ENCODE data around the gene FOXP1. TPM values are rescaled to one million over a fixed set of nuclear protein-coding genes. Genes with fewer than 3 reads are reported as not detected.

FOXP1 gene
- total and polyA plus RNA-seq, 2 of the 13 experiments (the other 11 are each of a cell fraction or from before 2014, with no cell fraction given), result 40.4 to 59.0 TPM

GRCh38 chr3:71245971-71246880 lies 337.3 kb downstream of the FOXP1 start (continued):
- TF ChIP-seq ZNF260 (CRISPR knock-in tag; IDR thresholded peaks at IDR 0.05; ENCODE audit: borderline replicate concordance, low read depth), result no peak
- no peak for TF ChIP-seq KLF15 (CRISPR knock-in tag; IDR thresholded peaks at IDR 0.05; ENCODE audit: borderline replicate concordance)
- TF ChIP-seq ZNF781 (CRISPR knock-in tag; IDR thresholded peaks at IDR 0.05; ENCODE audit: borderline replicate concordance, not compliant biosample characterization), result no peak
- TF ChIP-seq RARA (CRISPR knock-in tag; IDR thresholded peaks at IDR 0.05), result peak; percentile 91
- no peak for TF ChIP-seq FOXK1 (CRISPR knock-in tag; IDR thresholded peaks at IDR 0.05; ENCODE audit: borderline replicate concordance, low read depth)
- no peak for TF ChIP-seq REL (CRISPR knock-in tag; conservative IDR thresholded peaks at IDR 0.05)
- no peak for TF ChIP-seq ZNF441 (CRISPR knock-in tag; IDR thresholded peaks at IDR 0.05; ENCODE audit: borderline replicate concordance)
- TF ChIP-seq DRAP1 (CRISPR knock-in tag; IDR thresholded peaks at IDR 0.05), result no peak
- TF ChIP-seq ZMYM2 (CRISPR knock-in tag; IDR thresholded peaks at IDR 0.05), result no peak
- TF ChIP-seq SOX13 (IDR thresholded peaks at IDR 0.05), result no peak
- peak in 1 of 2 experiments; percentile 76; a peak in 2 of 4 replicates for TF ChIP-seq SOX13 (CRISPR knock-in tag; conservative IDR thresholded peaks at IDR 0.05 in 1 of 2, IDR thresholded peaks at IDR 0.05 in 1 of 2)
- no peak for TF ChIP-seq SYNCRIP (IDR thresholded peaks at IDR 0.05; ENCODE audit: insufficient read depth, low read depth, low read length)
- no peak for TF ChIP-seq FOXP1 (IDR thresholded peaks at IDR 0.05)
- TF ChIP-seq FOXP1 (CRISPR knock-in tag; IDR thresholded peaks at IDR 0.05), result peak; percentile 50
- no peak for TF ChIP-seq KDM5A (IDR thresholded peaks at IDR 0.05; ENCODE audit: borderline replicate concordance, low read length)
- TF ChIP-seq ARID5B (CRISPR knock-in tag; IDR thresholded peaks at IDR 0.05), result peak; percentile 51
- TF ChIP-seq ZNF274 (CRISPR knock-in tag; IDR thresholded peaks at IDR 0.05), result no peak
- TF ChIP-seq, protein P1, sequence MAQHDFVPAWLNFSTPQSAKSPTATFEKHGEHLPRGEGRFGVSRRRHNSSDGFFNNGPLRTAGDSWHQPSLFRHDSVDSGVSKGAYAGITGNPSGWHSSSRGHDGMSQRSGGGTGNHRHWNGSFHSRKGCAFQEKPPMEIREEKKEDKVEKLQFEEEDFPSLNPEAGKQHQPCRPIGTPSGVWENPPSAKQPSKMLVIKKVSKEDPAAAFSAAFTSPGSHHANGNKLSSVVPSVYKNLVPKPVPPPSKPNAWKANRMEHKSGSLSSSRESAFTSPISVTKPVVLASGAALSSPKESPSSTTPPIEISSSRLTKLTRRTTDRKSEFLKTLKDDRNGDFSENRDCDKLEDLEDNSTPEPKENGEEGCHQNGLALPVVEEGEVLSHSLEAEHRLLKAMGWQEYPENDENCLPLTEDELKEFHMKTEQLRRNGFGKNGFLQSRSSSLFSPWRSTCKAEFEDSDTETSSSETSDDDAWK (CRISPR knock-in tag; IDR thresholded peaks at IDR 0.05), result no peak
- TF ChIP-seq NFIC (IDR thresholded peaks at IDR 0.05; ENCODE audit: low read length), result no peak
- TF ChIP-seq NAIF1 (CRISPR knock-in tag; IDR thresholded peaks at IDR 0.05; ENCODE audit: borderline replicate concordance), result no peak
- no peak for TF ChIP-seq ESRRA (CRISPR knock-in tag; IDR thresholded peaks at IDR 0.05; ENCODE audit: low read depth)
- TF ChIP-seq SOX5 (CRISPR knock-in tag; IDR thresholded peaks at IDR 0.05; ENCODE audit: borderline replicate concordance), result 0 out of 2 replicates have a peak, but pooled peaks have one; percentile 57
- TF ChIP-seq SIN3B (IDR thresholded peaks at IDR 0.05; ENCODE audit: low read length), result no peak
- no peak for TF ChIP-seq HOXA9 (CRISPR knock-in tag; IDR thresholded peaks at IDR 0.05; ENCODE audit: borderline replicate concordance)
- TF ChIP-seq ZNF607 (CRISPR knock-in tag; IDR thresholded peaks at IDR 0.05; ENCODE audit: borderline replicate concordance), result no peak
